GM12801 (cell line): ENCODE results near the gene PARD6G.

ENCODE experiments used
- CTCF ChIP-seq: IDR thresholded peaks from one replicate; pipeline ENCODE4 v1.5.1; 2011; ENCODE audit warnings: control low read depth; ENCODE audit not compliant: insufficient read length; ENCODE audit errors: extremely low read depth

Gene PARD6G

GRCh38 chr18:80136679-80137078, 110.6 kb downstream of the PARD6G start:
- no peak for TF ChIP-seq CTCF

GRCh38 chr18:80135136-80135535, 112.2 kb downstream of the PARD6G start:
- no peak for TF ChIP-seq CTCF

- no peak for TF ChIP-seq CTCF
These were observed 114.2 kb downstream of the PARD6G start for GRCh38 chr18:80133124-80133523.

- no peak for TF ChIP-seq CTCF
These were observed 115.0 kb downstream of the PARD6G start for GRCh38 chr18:80132180-80132812.

GRCh38 chr18:80130555-80130954, 116.8 kb downstream of the PARD6G start:
- TF ChIP-seq CTCF = no peak

GRCh38 chr18:80129672-80130367, 117.5 kb downstream of the PARD6G start:
- TF ChIP-seq CTCF = no peak

- TF ChIP-seq CTCF = no peak
These were observed 119.7 kb downstream of the PARD6G start for GRCh38 chr18:80127635-80128034.
